NCI-H446 (cell line): ENCODE measurements around the gene CTPS2.

Source experiments
- DNase-seq, 2 experiments: peaks; one replicate each; lab custom pipeline; 2025; lab: John Stamatoyannopoulos, UW

Gene CTPS2

GRCh38 chrX:16559206-16559619 lies 153.3 kb downstream of the CTPS2 start:
- DNase-seq: no peak

- DNase-seq: no peak
These were observed 154.0 kb downstream of the CTPS2 start for GRCh38 chrX:16558489-16558888.

GRCh38 chrX:16552546-16552945 lies 159.9 kb downstream of the CTPS2 start:
- no peak for DNase-seq

GRCh38 chrX:16547644-16548043 lies 164.8 kb downstream of the CTPS2 start:
- DNase-seq: no peak

GRCh38 chrX:16544969-16545368 lies 167.5 kb downstream of the CTPS2 start:
- DNase-seq: no peak
